IMR-90 (cell line): ENCODE measurements around the gene RALA. TPM values are rescaled to one million over a fixed set of nuclear protein-coding genes. Genes with fewer than 3 reads are reported as not detected.

ENCODE experiments used
- ATAC-seq: fragments of 200-7000 bp; cut with Tn5 transposase; 2 replicates; pipeline ENCODE4 v1.9.1; 2020; ENCODE audit warnings: low read depth, mild to moderate bottlenecking, moderate library complexity
- BruUV-seq: library from RNA; stranded (reverse); fragments of 400-500 nt; replicated peaks from 2 replicates; lab custom pipeline; 2021; lab: Mats Ljungman, UMichigan
- CTCF ChIA-PET: fragments of 300-600 bp; formaldehyde crosslinking; extraction: SDS; loops from one replicate; lab custom pipeline; 2021; ENCODE audit warnings: antibody characterized with exemption; lab: Yijun Ruan, JAX
- POLR2A ChIA-PET: fragments of 300-600 bp; sonication (Branson Sonifier 250); formaldehyde crosslinking; loops from one replicate; lab custom pipeline; 2022; ENCODE audit warnings: antibody characterized with exemption; ENCODE audit not compliant: unreplicated experiment; lab: Charles Lee
- DNase-seq: peaks from one replicate; pipeline ENCODE4 v3.0.0; 2013
- H2AFZ ChIP-seq: replicated peaks from 2 replicates; pipeline ENCODE3; 2013; ENCODE audit warnings: low read length, mild to moderate bottlenecking; ENCODE audit not compliant: poor library complexity
- H2AK5ac ChIP-seq: 2 replicates; pipeline ENCODE4 v1.6.1; 2013; ENCODE audit warnings: low read depth, low read length, inconsistent platforms
- H2AK9ac ChIP-seq: replicated peaks from 2 replicates; pipeline ENCODE3; 2013; ENCODE audit warnings: mild to moderate bottlenecking, low read depth, low read length, moderate library complexity; ENCODE audit not compliant: poor library complexity
- H2BK120ac ChIP-seq: 2 replicates; pipeline ENCODE4 v1.6.1; 2013; ENCODE audit warnings: low read depth, low read length, inconsistent platforms
- H2BK15ac ChIP-seq: 3 replicates; pipeline ENCODE4 v1.6.1; 2013; ENCODE audit warnings: low read depth, low read length, inconsistent platforms
- H2BK20ac ChIP-seq: 2 replicates; pipeline ENCODE4 v1.6.1; 2013; ENCODE audit warnings: low read depth, mild to moderate bottlenecking, inconsistent platforms, low read length, moderate library complexity
- H2BK5ac ChIP-seq: 2 replicates; pipeline ENCODE4 v1.6.1; 2013; ENCODE audit warnings: mild to moderate bottlenecking, low read depth, low read length, inconsistent platforms; ENCODE audit not compliant: poor library complexity, severe bottlenecking
- H3K14ac ChIP-seq: replicated peaks from 2 replicates; pipeline ENCODE4 v1.6.1; 2013; ENCODE audit warnings: low read depth, low read length, inconsistent platforms
- H3K18ac ChIP-seq: 2 replicates; pipeline ENCODE4 v1.6.1; 2013; ENCODE audit warnings: low read depth, low read length, control low read depth
- H3K23ac ChIP-seq: 2 replicates; pipeline ENCODE4 v1.6.1; 2013; ENCODE audit warnings: low read depth, low read length, inconsistent platforms
- H3K27ac ChIP-seq: 2 replicates; pipeline ENCODE4 v1.5.1; 2013; ENCODE audit warnings: mild to moderate bottlenecking, control low read depth, low read length; ENCODE audit not compliant: insufficient read depth
- H3K27me3 ChIP-seq: 2 replicates; pipeline ENCODE4 v1.6.1; 2013; ENCODE audit warnings: low read length; ENCODE audit not compliant: control insufficient read depth, insufficient read depth
- H3K36me3 ChIP-seq: 2 replicates; pipeline ENCODE4 v1.6.1; 2013; ENCODE audit warnings: low read length, mixed read lengths; ENCODE audit not compliant: control insufficient read depth, insufficient read depth
- H3K4ac ChIP-seq: 2 replicates; pipeline ENCODE4 v1.6.1; 2013; ENCODE audit warnings: low read depth, low read length, inconsistent platforms
- H3K4me1 ChIP-seq: 2 replicates; pipeline ENCODE4 v1.6.1; 2013; ENCODE audit warnings: low read length, mixed read lengths; ENCODE audit not compliant: control insufficient read depth, insufficient read depth
- H3K4me2 ChIP-seq: 2 replicates; pipeline ENCODE4 v1.6.1; 2013; ENCODE audit warnings: low read depth, mild to moderate bottlenecking, control low read depth, low read length, moderate library complexity
- H3K4me3 ChIP-seq: 2 replicates; pipeline ENCODE4 v1.5.1; 2013; ENCODE audit warnings: low read depth, mild to moderate bottlenecking, control low read depth, low read length, moderate library complexity; ENCODE audit not compliant: insufficient read depth
- H3K56ac ChIP-seq: 2 replicates; pipeline ENCODE4 v1.6.1; 2013; ENCODE audit warnings: low read length, inconsistent platforms; ENCODE audit not compliant: insufficient read depth; ENCODE audit errors: extremely low read depth
- H3K79me1 ChIP-seq, 2 experiments: 2 replicates each; pipeline ENCODE4 v1.6.1; 2013; ENCODE audit warnings: low read length in 2 of 2, inconsistent platforms in 1 of 2, low read depth in 1 of 2
- H3K9ac ChIP-seq: 2 replicates; pipeline ENCODE4 v1.6.1; 2013; ENCODE audit warnings: low read depth, low read length, control low read depth
- H3K9me1 ChIP-seq: 2 replicates; pipeline ENCODE4 v1.6.1; 2013; ENCODE audit warnings: low read length, inconsistent platforms; ENCODE audit not compliant: insufficient read depth
- H3K9me3 ChIP-seq: 2 replicates; pipeline ENCODE4 v1.6.1; 2013; ENCODE audit warnings: low read length; ENCODE audit not compliant: control insufficient read depth, insufficient read depth
- H4K20me1 ChIP-seq: 2 replicates; pipeline ENCODE4 v1.6.1; 2013; ENCODE audit warnings: low read length, inconsistent platforms; ENCODE audit not compliant: insufficient read depth
- H4K5ac ChIP-seq: 2 replicates; pipeline ENCODE4 v1.6.1; 2013; ENCODE audit warnings: mild to moderate bottlenecking, low read depth, low read length, control low read depth
- H4K8ac ChIP-seq, 2 experiments: 2 replicates each; pipeline ENCODE4 v1.6.1; 2013; ENCODE audit warnings: low read depth in 2 of 2, low read length in 2 of 2, control low read depth in 1 of 2, inconsistent platforms in 1 of 2
- H4K91ac ChIP-seq: 2 replicates; pipeline ENCODE4 v1.6.1; 2013; ENCODE audit warnings: low read depth, low read length, inconsistent platforms; ENCODE audit not compliant: insufficient read depth
- BHLHE40 ChIP-seq: fragments of 150-350 bp; IDR thresholded peaks from 2 replicates; pipeline ENCODE4 v1.6.1; 2016; ENCODE audit warnings: mild to moderate bottlenecking, low read depth, low read length
- CEBPB ChIP-seq: IDR thresholded peaks from 2 replicates; pipeline ENCODE4 v1.6.1; 2012; ENCODE audit warnings: low read depth, low read length, improper control_type of control experiment
- CHD1 ChIP-seq: IDR thresholded peaks from 2 replicates; pipeline ENCODE4 v1.6.1; 2012; ENCODE audit warnings: low read depth, low read length, improper control_type of control experiment
- FOS ChIP-seq: fragments of 150-350 bp; IDR thresholded peaks from 2 replicates; pipeline ENCODE4 v1.6.1; 2016; ENCODE audit warnings: low read depth, low read length
- MAFK ChIP-seq: IDR thresholded peaks from 2 replicates; pipeline ENCODE4 v1.6.1; 2012; ENCODE audit warnings: low read depth, low read length, improper control_type of control experiment
- MAZ ChIP-seq: IDR thresholded peaks from 2 replicates; pipeline ENCODE4 v1.6.1; 2012; ENCODE audit warnings: low read depth, mild to moderate bottlenecking, low read length, improper control_type of control experiment, moderate library complexity, borderline replicate concordance
- NFE2L2 ChIP-seq: fragments of 150-350 bp; IDR thresholded peaks from 2 replicates; pipeline ENCODE4 v1.6.1; 2016; ENCODE audit warnings: low read depth, mild to moderate bottlenecking, low read length
- RAD21 ChIP-seq: IDR thresholded peaks from 2 replicates; pipeline ENCODE4 v1.6.1; 2012; ENCODE audit warnings: low read length, improper control_type of control experiment
- RCOR1 ChIP-seq: IDR thresholded peaks from 2 replicates; pipeline ENCODE4 v1.6.1; 2012; ENCODE audit warnings: mild to moderate bottlenecking, low read length, improper control_type of control experiment; ENCODE audit not compliant: insufficient replicate concordance
- SMC3 ChIP-seq: fragments of 150-350 bp; IDR thresholded peaks from 2 replicates; pipeline ENCODE4 v1.6.1; 2016; ENCODE audit warnings: low read depth, mild to moderate bottlenecking, antibody characterized with exemption, low read length, moderate library complexity
- WGBS, 2 experiments: methylation state at CpG; one replicate each; pipeline versions ENCODE4 v1.1.5 to v1.1.7; 2013; ENCODE audit warnings: missing lambda C conversion rate in 2 of 2; ENCODE audit not compliant: insufficient read length in 1 of 2; ENCODE audit errors: extremely low coverage in 2 of 2; 5-methylcytosine and 5-hydroxymethylcytosine counted together
- dilution Hi-C: fragments of 300-500 bp; cut with HindIII; formaldehyde crosslinking; loops from one replicate; pipeline ENCODE4 v1.14.3; 2018; ENCODE audit warnings: low sequenced_read_pairs; ENCODE audit not compliant: unreplicated experiment
- in situ Hi-C: fragments of 300-500 bp; cut with MboI; formaldehyde crosslinking; loops from 3 replicates; pipeline ENCODE4 v1.14.3; 2019; ENCODE audit warnings: low sequenced_read_pairs, inconsistent platforms, mixed read lengths
- intact Hi-C: fragments of 100-400 bp; cut with micrococcal nuclease; formaldehyde crosslinking; loops from 2 replicates; pipeline ENCODE4 v1.10.0; 2022
- polyA plus RNA-seq, 3 experiments: library from polyadenylated mRNA; depleted of rRNA; stranded (reverse); fragments of >200 nt; gene quantifications; 2 replicates each; pipeline ENCODE4 v1.2.3, GENCODE V29; 2012; ENCODE audit warnings: low replicate concordance in 1 of 3
- total RNA-seq: library from RNA; depleted of rRNA; stranded (reverse); fragments of >200 nt; gene quantifications from 2 replicates; pipeline ENCODE4 v1.2.3, GENCODE V29; 2012
- TF ChIP-seq, protein P1 (sequence below): fragments of 150-350 bp; IDR thresholded peaks from 2 replicates; pipeline ENCODE4 v1.6.1; 2017; ENCODE audit warnings: mild to moderate bottlenecking, antibody characterized with exemption, low read length, low read depth
- TF ChIP-seq, protein P2 (sequence below): fragments of 150-350 bp; IDR thresholded peaks from 2 replicates; pipeline ENCODE4 v1.6.1; 2016; ENCODE audit warnings: low read depth, mild to moderate bottlenecking, low read length, moderate library complexity, borderline replicate concordance

The RALA gene
- total and polyA plus RNA-seq, 2 of the 4 experiments (the other 2 are of a cell fraction): 7.7 to 20.5 TPM

DNA sequence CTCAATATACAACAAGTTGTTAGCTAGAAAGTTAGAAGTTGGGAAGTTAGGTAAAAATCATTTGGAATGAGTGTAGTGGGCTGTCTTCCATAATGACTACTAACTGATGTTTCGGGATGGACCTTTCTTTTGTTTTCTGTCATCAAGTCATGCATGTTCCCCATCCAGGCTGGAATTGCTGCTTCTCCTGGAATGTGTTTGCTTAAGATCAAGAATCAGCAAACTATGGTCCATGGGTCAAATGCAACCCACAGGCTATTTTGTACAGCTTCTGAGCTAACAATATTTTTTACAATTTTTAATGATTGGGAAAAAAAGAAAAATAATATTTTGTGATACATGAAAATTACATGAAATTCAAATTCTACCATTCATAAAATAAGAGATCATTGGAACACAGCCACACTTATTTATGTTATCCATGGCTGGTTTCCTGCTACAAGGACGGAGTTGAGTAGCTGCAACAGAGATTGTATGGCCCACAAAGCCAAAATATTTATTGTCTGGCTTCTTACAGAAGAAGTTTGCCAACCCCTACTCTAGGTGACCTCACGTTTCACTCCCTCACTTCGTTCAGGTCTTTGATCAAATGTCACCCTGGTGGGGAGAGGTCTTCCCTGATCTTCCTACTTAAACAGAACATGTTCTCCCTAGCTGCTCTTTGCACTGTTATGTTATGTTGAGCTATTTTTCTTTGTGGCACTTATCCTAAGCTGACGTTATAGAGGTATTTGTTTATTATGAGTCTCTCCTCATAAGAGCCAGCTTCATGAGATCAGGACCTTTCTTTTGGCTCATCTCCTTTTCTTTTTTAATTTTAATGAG is 127.1 kb downstream of the RALA start:
- H4K91ac ChIP-seq: no peak overlapping the region
- no peak overlapping the region for H2AK9ac ChIP-seq
- no peak overlapping the region for H4K8ac ChIP-seq
- no peaks in the 10 kb centered on the region; the same call in 1 of the 2 replicates for H4K20me1 ChIP-seq
- no peaks in the 10 kb centered on the region for H3K9me3 ChIP-seq
- WGBS, 2 experiments: 100% methylated on average over 1 of the region's 5 CpGs; no CpG with 5 or more reads in 1 of the 2 experiments
- no peaks in the 10 kb centered on the region for H3K36me3 ChIP-seq
- H3K4me1 ChIP-seq: peaks cover 13% of the 10 kb centered on the region
- no peak overlapping the region; the same call in 1 of the 2 replicates for H2AK5ac ChIP-seq
- no peak overlapping the region for H3K9ac ChIP-seq
- H2BK20ac ChIP-seq: peak overlapping the region; percentile 78
- 0 out of 2 replicates have a peak overlapping the region, but pooled peaks have one; percentile 44 for H3K14ac ChIP-seq
- intact Hi-C loops: no loop called here
- TF ChIP-seq RAD21: no peak
- no peak for TF ChIP-seq CHD1
- TF ChIP-seq SMC3: no peak
- no peak for TF ChIP-seq MAFK
- TF ChIP-seq MAZ: no peak
- TF ChIP-seq BHLHE40: no peak
- TF ChIP-seq, protein P1, sequence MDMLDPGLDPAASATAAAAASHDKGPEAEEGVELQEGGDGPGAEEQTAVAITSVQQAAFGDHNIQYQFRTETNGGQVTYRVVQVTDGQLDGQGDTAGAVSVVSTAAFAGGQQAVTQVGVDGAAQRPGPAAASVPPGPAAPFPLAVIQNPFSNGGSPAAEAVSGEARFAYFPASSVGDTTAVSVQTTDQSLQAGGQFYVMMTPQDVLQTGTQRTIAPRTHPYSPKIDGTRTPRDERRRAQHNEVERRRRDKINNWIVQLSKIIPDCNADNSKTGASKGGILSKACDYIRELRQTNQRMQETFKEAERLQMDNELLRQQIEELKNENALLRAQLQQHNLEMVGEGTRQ: no peak
- no peak for TF ChIP-seq RCOR1
- no peak for TF ChIP-seq NFE2L2
- TF ChIP-seq CEBPB: no peak
- no peak for TF ChIP-seq FOS
- TF ChIP-seq, protein P2, sequence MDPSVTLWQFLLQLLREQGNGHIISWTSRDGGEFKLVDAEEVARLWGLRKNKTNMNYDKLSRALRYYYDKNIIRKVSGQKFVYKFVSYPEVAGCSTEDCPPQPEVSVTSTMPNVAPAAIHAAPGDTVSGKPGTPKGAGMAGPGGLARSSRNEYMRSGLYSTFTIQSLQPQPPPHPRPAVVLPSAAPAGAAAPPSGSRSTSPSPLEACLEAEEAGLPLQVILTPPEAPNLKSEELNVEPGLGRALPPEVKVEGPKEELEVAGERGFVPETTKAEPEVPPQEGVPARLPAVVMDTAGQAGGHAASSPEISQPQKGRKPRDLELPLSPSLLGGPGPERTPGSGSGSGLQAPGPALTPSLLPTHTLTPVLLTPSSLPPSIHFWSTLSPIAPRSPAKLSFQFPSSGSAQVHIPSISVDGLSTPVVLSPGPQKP: no peak
- no peak overlapping the region for H3K4me3 ChIP-seq
- POLR2A ChIA-PET: no interaction called here
- peak overlapping the region; percentile 44; the same call in 1 of the 2 replicates for H3K4ac ChIP-seq
- in situ Hi-C loops: no loop called here
- CTCF ChIA-PET: interaction anchor here (7.3 kb wide), 1 partner anchor 171 kb away, joined by 90 read pairs; no protein-coding TSS in a partner anchor
- BruUV-seq: no TSS peak
- no peak overlapping the region for H3K27ac ChIP-seq
- no peak overlapping the region for H3K23ac ChIP-seq
- H3K9me1 ChIP-seq: peaks cover 16% of the 10 kb centered on the region
- peak overlapping the region; percentile 59 for H2BK120ac ChIP-seq
- H3K4me2 ChIP-seq: no peak overlapping the region
- peak overlapping the region; percentile 44; the same call in 1 of the 3 replicates for H2BK15ac ChIP-seq
- H2BK5ac ChIP-seq: no peak overlapping the region
- H3K18ac ChIP-seq: peak overlapping the region; percentile 37; the same call in 1 of the 2 replicates
- dilution Hi-C loops: no loop called here
- ATAC-seq (no peak), DNase-seq (peak; percentile 26)
- H3K79me1 ChIP-seq: peaks cover 6 to 48% of the 10 kb centered on the region in 2 experiments; a peak in 3 of 4 replicates
- H3K27me3 ChIP-seq: no peaks in the 10 kb centered on the region
- H4K5ac ChIP-seq: no peak overlapping the region
- H2AFZ ChIP-seq: no peak overlapping the region
- no peak overlapping the region for H3K56ac ChIP-seq
